ENCODE measurements around the gene IRF5.
"Not testable (repeated sequence)": the region's sequence is repeated elsewhere in the genome, so short reads cannot be mapped to it uniquely, and the experiment has no call there.

Gene IRF5

DNA sequence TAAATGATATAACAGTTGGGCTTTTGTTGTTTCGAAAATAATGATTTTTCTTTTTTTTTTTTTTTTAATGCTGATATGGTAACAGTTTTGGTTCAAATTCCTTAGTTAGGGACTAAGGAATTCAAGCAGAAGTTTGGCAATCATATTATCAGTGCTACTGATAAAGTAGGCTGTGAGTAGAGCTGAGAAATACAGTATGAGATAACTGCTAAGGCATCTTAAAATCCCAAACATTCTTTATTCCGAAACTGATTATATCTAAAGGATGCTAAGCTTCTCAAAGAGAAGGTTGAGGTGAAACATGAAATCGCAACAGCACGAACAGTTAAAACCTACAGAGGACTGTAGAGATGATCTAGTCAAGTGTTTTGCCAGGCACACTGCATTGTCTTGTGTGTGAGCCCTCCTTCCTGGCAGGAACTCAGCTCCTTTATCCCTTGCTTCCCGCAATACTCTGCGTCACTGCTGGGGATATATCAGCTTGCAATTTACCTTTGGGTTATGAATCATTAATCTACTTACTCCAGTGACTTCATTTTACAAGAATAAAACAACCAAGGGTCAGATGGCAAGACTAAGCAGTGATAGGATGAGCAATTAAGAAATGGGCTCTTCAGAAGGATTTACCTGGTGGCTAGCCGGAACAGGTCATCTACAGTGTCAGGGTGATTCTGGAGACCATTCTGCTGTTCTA, 36.7 kb downstream of the IRF5 start:
- DNase-seq, result no peak

DNA sequence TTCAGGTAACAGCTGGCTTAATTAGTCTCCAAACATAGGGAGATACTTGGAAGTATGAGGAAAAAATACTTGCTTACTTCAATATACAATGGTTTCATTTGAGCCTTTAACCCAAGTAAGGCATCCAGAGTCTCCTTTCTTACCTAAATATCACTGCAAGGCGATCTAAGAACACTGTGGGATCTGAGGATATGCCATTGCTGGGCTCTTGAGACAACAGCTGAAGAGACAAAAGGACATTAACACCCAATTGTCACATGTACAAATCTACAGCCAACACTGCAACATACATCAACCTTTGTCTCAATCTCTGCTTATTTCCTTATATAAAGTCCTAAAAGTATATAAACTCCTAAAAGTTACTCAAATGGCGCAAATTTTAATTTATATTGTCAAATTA, 44.4 kb downstream of the IRF5 start:
- no peak for DNase-seq

- DNase-seq, result no peak
These were observed 47.9 kb downstream of the IRF5 start for GRCh38 chr7:128985660-128986059.

- DNase-seq, result no peak
These were observed 48.9 kb downstream of the IRF5 start for GRCh38 chr7:128986609-128987008.

- no peak for DNase-seq
These were observed 50.6 kb downstream of the IRF5 start for GRCh38 chr7:128988372-128988771.

DNA sequence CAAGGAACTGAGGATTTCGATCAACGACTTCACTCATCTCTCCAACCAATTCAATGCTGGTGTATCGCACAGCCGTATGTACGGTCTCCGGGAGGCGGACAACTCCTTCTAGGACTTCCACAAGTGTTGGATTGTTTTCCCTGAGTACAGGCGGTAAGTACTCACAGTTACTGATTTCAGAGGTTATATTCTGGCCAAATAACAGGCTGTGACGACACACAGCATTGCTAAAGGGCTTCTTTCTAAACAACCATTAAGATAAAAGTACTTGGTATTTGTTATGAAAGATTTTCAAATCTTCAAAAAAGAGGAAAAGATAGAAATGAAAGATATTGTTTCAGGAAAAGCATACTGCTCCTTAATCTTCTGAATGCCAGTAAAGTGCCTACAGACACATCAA, 52.2 kb downstream of the IRF5 start:
- no peak for DNase-seq

- DNase-seq, result no peak
These were observed 55.7 kb downstream of the IRF5 start for GRCh38 chr7:128993419-128993818.

DNA sequence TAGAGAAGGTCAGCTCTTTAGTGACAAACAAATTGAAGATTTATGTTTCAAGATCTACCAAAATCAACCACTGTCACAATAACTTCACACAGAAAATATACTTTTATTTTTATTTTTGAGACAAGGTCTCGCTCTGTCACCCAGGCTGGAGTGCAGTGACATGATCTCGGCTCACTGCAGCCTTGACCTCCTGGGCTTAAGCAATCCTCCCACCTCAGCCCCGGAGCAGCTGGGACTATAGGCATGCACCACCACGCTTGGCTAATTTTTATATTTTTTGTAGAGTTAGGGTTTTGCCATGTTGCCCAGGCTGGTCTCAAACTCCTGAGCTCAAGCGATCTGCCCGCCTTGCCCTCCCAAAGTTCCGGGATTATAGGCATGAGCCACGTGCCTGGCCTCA, 56.8 kb downstream of the IRF5 start:
- not testable (repeated sequence) for DNase-seq

DNA sequence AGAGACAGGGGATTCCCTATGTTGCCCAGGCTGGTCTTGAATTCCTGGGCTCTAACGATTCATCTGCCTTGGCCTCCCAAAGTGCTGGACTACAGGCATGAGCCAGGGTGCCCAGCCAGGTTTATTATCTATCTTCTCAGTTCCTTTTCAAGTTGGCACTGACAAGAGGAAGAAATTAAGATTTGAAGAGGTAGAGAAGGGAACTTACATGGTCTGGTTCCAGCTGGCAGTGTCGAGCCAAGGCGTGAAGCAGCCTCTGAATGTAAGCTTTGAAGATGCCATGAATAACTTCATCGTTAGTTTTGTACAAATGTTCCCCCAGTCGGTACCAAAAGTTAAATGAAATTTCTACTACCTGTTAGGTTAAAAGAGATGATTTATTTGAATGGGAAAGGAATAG, 59.5 kb downstream of the IRF5 start:
- no peak for DNase-seq
